Transverse colon (tissue), 4 donors: ENCODE data around the gene PALLD. TPM values are rescaled to one million over a fixed set of nuclear protein-coding genes. Genes with fewer than 3 reads are reported as not detected.

ENCODE experiments used
- DNase-seq: peaks from one replicate; pipeline ENCODE4 v3.0.0-alpha.2; 2019
- H3K27ac ChIP-seq, 4 donors: fragments of 200-600 bp; sonication (generic); 2 replicates each; pipeline ENCODE4 v1.5.1; 2016 to 2018; ENCODE audit warnings: inconsistent platforms in 4 of 4
- H3K27me3 ChIP-seq: fragments of 200-600 bp; sonication (generic); 2 replicates; pipeline ENCODE4 v1.5.1; 2017; ENCODE audit warnings: inconsistent platforms
- H3K36me3 ChIP-seq, 4 donors: fragments of 200-600 bp; sonication (generic); 2 replicates each; pipeline ENCODE4 v1.5.1; 2017 to 2019; ENCODE audit warnings: inconsistent platforms in 4 of 4
- H3K4me1 ChIP-seq, 4 donors: fragments of 200-600 bp; sonication (generic); 2 replicates each; pipeline ENCODE4 v1.5.1; 2017 to 2020; ENCODE audit warnings: inconsistent platforms in 4 of 4
- H3K4me3 ChIP-seq, 4 donors: fragments of 200-600 bp; sonication (generic); 1 replicate in 1 of 4; 2 replicates in 3 of 4; pipeline versions ENCODE4 v1.5.1 to v1.6.1; 2017 to 2019; ENCODE audit warnings: inconsistent platforms in 4 of 4
- H3K9me3 ChIP-seq, 2 donors: fragments of 200-600 bp; sonication (generic); 2 replicates each; pipeline ENCODE4 v1.5.1; 2017 to 2019; ENCODE audit warnings: inconsistent platforms in 2 of 2
- CTCF ChIP-seq, 5 experiments: fragments of 200-600 bp in 3 of 5; fragments of 450-650 bp in 2 of 5; sonication (generic) in 3 of 5; IDR thresholded peaks; 1 replicate in 2 of 5; 2 replicates in 3 of 5; pipeline ENCODE4 v1.5.1; 2016 to 2017; ENCODE audit warnings: antibody characterized with exemption in 5 of 5, inconsistent platforms in 3 of 5, mild to moderate bottlenecking in 2 of 5, moderate library complexity in 1 of 5
- EP300 ChIP-seq: sonication (generic); formaldehyde crosslinking; IDR thresholded peaks from one replicate; pipeline ENCODE4 v1.6.1; 2017; ENCODE audit warnings: antibody characterized with exemption, low read depth
- POLR2A ChIP-seq: fragments of 450-650 bp; IDR thresholded peaks from one replicate; pipeline ENCODE4 v1.6.1; 2016; ENCODE audit warnings: antibody characterized with exemption, mild to moderate bottlenecking, moderate library complexity
- POLR2AphosphoS5 ChIP-seq, 3 donors: sonication (generic); formaldehyde crosslinking; IDR thresholded peaks; one replicate each; pipeline ENCODE4 v1.6.1; 2016; ENCODE audit warnings: antibody characterized with exemption in 3 of 3
- WGBS, 2 donors: methylation state at CpG; one replicate each; pipeline ENCODE4 v1.1.5; 2018; ENCODE audit warnings: low coverage in 1 of 2; 5-methylcytosine and 5-hydroxymethylcytosine counted together
- in situ Hi-C, 4 donors: fragments of 200-750 bp; cut with MboI; loops; one replicate each; pipeline versions ENCODE4 v1.15.0 to v1.15.1; 2017; ENCODE audit warnings: low sequenced_read_pairs in 3 of 4, low pct_ligation_motif_present in 1 of 4, low pct_unique_long_range_greater_than_20kb in 1 of 4
- intact Hi-C: fragments of 100-400 bp; cut with DNase I; formaldehyde crosslinking; loops from one replicate; pipeline ENCODE4 v1.15.1; 2023; ENCODE audit warnings: low total_unique reads
- total RNA-seq, 4 donors: library from RNA; depleted of rRNA; stranded (reverse); fragments of >200 nt; gene quantifications; one replicate each; pipeline ENCODE4 v1.1.0, GENCODE V29; 2016

The PALLD gene
- total RNA-seq, 4 donors from 2014 or later = 230 to 309 (median 278) TPM

GRCh38 chr4:168864821-168865541 lies 368.1 kb downstream of the PALLD start:
- Histone ChIP-seq H3K27me3 (no peaks in the 10 kb centered on the region), H3K27ac (peak overlapping the region; percentile 19 to 53 (median 39)), H3K4me1 (peaks cover 0 to 41% (median 23%) of the 10 kb centered on the region in 4 donors), H3K9me3 (no peaks in the 10 kb centered on the region), H3K36me3 (no peaks in the 10 kb centered on the region), H3K4me3 (no peak overlapping the region)
- in situ Hi-C loops (no loop called here), intact Hi-C loops (no loop called here)
- WGBS, 2 donors = 66 to 67% methylated on average over 3 to 5 of the region's 5 CpGs
- TF ChIP-seq POLR2AphosphoS5 (IDR thresholded peaks at IDR 0.05) = no peak
- no peak for TF ChIP-seq POLR2A
- peak in 1 of 5 experiments; percentile 22 for TF ChIP-seq CTCF (IDR thresholded peaks at IDR 0.05)
- no peak for TF ChIP-seq EP300
- DNase-seq = no peak

- DNase-seq = no peak
- H3K27ac ChIP-seq = peak overlapping the region in 3 of 4 donors; percentile 23 to 47 (median 31)
- H3K36me3 ChIP-seq = no peaks in the 10 kb centered on the region
- no peaks in the 10 kb centered on the region for H3K9me3 ChIP-seq
- no peaks in the 10 kb centered on the region for H3K27me3 ChIP-seq
- in situ Hi-C loops (no loop called here), intact Hi-C loops (no loop called here)
- TF ChIP-seq CTCF (IDR thresholded peaks at IDR 0.05) = no peak
- TF ChIP-seq POLR2A = no peak
- TF ChIP-seq POLR2AphosphoS5 (IDR thresholded peaks at IDR 0.05) = no peak
- TF ChIP-seq EP300 = no peak
- H3K4me1 ChIP-seq = peaks cover 0 to 34% (median 22%) of the 10 kb centered on the region in 4 donors
- no peak overlapping the region for H3K4me3 ChIP-seq
- WGBS, 2 donors = 83 to 92% methylated on average over 3 of the region's 3 CpGs
Observed at GRCh38 chr4:168865854-168866253, 369.0 kb downstream of the PALLD start.

- Histone ChIP-seq H3K36me3 (no peaks in the 10 kb centered on the region), H3K9me3 (no peaks in the 10 kb centered on the region), H3K27me3 (no peaks in the 10 kb centered on the region), H3K27ac (peak overlapping the region in 1 of 4 donors; percentile 54), H3K4me1 (peaks cover 0 to 33% (median 22%) of the 10 kb centered on the region in 4 donors), H3K4me3 (no peak overlapping the region)
- in situ Hi-C loops (no loop called here), intact Hi-C loops (no loop called here)
- TF ChIP-seq CTCF (IDR thresholded peaks at IDR 0.05) (no peak), POLR2A (no peak), POLR2AphosphoS5 (IDR thresholded peaks at IDR 0.05) (no peak), EP300 (no peak)
- DNase-seq = no peak
- 91 to 92% methylated on average over 4 of the region's 4 CpGs for WGBS, 2 donors
Observed at GRCh38 chr4:168866635-168867034, 369.8 kb downstream of the PALLD start.

- peaks cover 0 to 33% (median 22%) of the 10 kb centered on the region in 4 donors for H3K4me1 ChIP-seq
- H3K9me3 ChIP-seq = no peaks in the 10 kb centered on the region
- no peaks in the 10 kb centered on the region for H3K36me3 ChIP-seq
- no peak for DNase-seq
- no peak overlapping the region for H3K4me3 ChIP-seq
- intact Hi-C loops (no loop called here), in situ Hi-C loops (no loop called here)
- TF ChIP-seq POLR2A (no peak), EP300 (no peak), POLR2AphosphoS5 (IDR thresholded peaks at IDR 0.05) (no peak), CTCF (IDR thresholded peaks at IDR 0.05) (no peak)
- peak overlapping the region in 1 of 4 donors; percentile 54 for H3K27ac ChIP-seq
- 85 to 87% methylated on average over 2 of the region's 2 CpGs for WGBS, 2 donors
- H3K27me3 ChIP-seq = no peaks in the 10 kb centered on the region
Observed at GRCh38 chr4:168867128-168867527, 370.3 kb downstream of the PALLD start.
